Measurements from ENCODE around the gene GTF2H4.

Gene GTF2H4

DNA sequence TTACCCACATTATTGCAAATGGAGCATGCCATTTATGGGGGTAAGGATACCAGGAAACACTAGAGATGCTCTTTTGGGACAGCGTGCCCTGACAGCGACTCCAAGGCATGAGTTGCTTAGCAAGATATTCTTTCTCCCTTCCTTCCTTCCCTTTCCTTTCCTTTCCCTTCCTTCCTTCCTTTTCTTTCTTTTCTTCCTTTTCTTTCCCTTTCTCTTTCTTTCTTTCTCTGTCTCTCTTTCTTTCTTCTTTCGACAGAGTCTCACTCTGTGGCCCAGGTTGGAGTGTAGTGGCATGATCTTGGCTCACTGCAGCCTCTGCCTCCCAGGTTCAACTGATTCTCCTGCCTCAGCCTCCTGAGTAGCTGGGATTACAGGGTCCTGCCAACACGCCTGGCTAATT is 36.0 kb downstream of the GTF2H4 start:
- H3K27ac ChIP-seq: no peak overlapping the region
- no peak overlapping the region for H3K4me2 ChIP-seq (ENCODE audit: low read length)
- no peaks in the 10 kb centered on the region for H3K79me2 ChIP-seq
- no peak overlapping the region for H3K4me3 ChIP-seq (ENCODE audit: low read depth, low read length)
- no peak overlapping the region for H3K9ac ChIP-seq
- H3K36me3 ChIP-seq (ENCODE audit: control insufficient read depth, insufficient read depth, low read length): no peaks in the 10 kb centered on the region
- TF ChIP-seq, protein P1, sequence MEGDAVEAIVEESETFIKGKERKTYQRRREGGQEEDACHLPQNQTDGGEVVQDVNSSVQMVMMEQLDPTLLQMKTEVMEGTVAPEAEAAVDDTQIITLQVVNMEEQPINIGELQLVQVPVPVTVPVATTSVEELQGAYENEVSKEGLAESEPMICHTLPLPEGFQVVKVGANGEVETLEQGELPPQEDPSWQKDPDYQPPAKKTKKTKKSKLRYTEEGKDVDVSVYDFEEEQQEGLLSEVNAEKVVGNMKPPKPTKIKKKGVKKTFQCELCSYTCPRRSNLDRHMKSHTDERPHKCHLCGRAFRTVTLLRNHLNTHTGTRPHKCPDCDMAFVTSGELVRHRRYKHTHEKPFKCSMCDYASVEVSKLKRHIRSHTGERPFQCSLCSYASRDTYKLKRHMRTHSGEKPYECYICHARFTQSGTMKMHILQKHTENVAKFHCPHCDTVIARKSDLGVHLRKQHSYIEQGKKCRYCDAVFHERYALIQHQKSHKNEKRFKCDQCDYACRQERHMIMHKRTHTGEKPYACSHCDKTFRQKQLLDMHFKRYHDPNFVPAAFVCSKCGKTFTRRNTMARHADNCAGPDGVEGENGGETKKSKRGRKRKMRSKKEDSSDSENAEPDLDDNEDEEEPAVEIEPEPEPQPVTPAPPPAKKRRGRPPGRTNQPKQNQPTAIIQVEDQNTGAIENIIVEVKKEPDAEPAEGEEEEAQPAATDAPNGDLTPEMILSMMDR (IDR thresholded peaks at IDR 0.05): no peak
- no peaks in the 10 kb centered on the region for H3K27me3 ChIP-seq (ENCODE audit: control insufficient read depth, insufficient read depth, low read length)
- H3K4me1 ChIP-seq: peaks cover 4% of the 10 kb centered on the region
- no peak overlapping the region for H2AFZ ChIP-seq
- no peaks in the 10 kb centered on the region for H3K9me3 ChIP-seq (ENCODE audit: control insufficient read depth, low read length)

DNA sequence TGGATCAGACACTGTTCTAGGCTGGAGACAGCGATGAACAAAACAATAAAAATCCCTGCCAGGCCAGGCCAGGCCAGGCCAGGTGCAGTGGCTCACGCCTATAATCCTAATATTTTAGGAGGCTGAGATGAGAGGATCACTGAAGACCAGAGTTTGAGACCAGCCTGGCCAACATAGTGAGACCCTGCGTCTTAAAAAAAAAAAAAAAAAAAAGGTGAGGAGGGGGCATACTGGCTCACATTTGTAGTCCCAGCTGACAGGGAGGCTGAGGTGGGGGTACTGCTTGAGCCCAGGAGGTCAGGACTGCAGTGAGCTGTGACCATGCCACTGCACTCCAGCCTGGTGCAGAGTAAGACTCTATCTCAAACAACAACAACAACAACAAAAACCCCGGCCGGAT is 37.3 kb downstream of the GTF2H4 start:
- Histone ChIP-seq H3K9me3 (ENCODE audit: control insufficient read depth, low read length) (no peaks in the 10 kb centered on the region), H3K79me2 (no peaks in the 10 kb centered on the region), H3K36me3 (ENCODE audit: control insufficient read depth, insufficient read depth, low read length) (no peaks in the 10 kb centered on the region), H3K4me1 (peaks cover 4% of the 10 kb centered on the region), H3K4me2 (ENCODE audit: low read length) (no peak overlapping the region), H3K9ac (no peak overlapping the region), H3K4me3 (ENCODE audit: low read depth, low read length) (no peak overlapping the region), H2AFZ (no peak overlapping the region), H3K27me3 (ENCODE audit: control insufficient read depth, insufficient read depth, low read length) (no peaks in the 10 kb centered on the region), H3K27ac (no peak overlapping the region)
- TF ChIP-seq, protein P1 (IDR thresholded peaks at IDR 0.05): no peak

GRCh38 chr6:30947231-30947630 is 39.2 kb downstream of the GTF2H4 start:
- no peak overlapping the region for H3K9ac ChIP-seq
- H3K36me3 ChIP-seq (ENCODE audit: control insufficient read depth, insufficient read depth, low read length): no peaks in the 10 kb centered on the region
- no peaks in the 10 kb centered on the region for H3K79me2 ChIP-seq
- TF ChIP-seq, protein P1 (IDR thresholded peaks at IDR 0.05): no peak
- no peak overlapping the region for H3K27ac ChIP-seq
- no peaks in the 10 kb centered on the region for H3K27me3 ChIP-seq (ENCODE audit: control insufficient read depth, insufficient read depth, low read length)
- no peak overlapping the region for H3K4me3 ChIP-seq (ENCODE audit: low read depth, low read length)
- no peak overlapping the region for H3K4me2 ChIP-seq (ENCODE audit: low read length)
- peaks cover 3% of the 10 kb centered on the region for H3K4me1 ChIP-seq
- H2AFZ ChIP-seq: no peak overlapping the region
- no peaks in the 10 kb centered on the region for H3K9me3 ChIP-seq (ENCODE audit: control insufficient read depth, low read length)

GRCh38 chr6:30948811-30949210 is 40.8 kb downstream of the GTF2H4 start:
- H3K27ac ChIP-seq: no peak overlapping the region
- no peaks in the 10 kb centered on the region for H3K4me1 ChIP-seq
- H3K27me3 ChIP-seq (ENCODE audit: control insufficient read depth, insufficient read depth, low read length): no peaks in the 10 kb centered on the region
- no peak overlapping the region for H3K9ac ChIP-seq
- no peak overlapping the region for H3K4me2 ChIP-seq (ENCODE audit: low read length)
- TF ChIP-seq, protein P1 (IDR thresholded peaks at IDR 0.05): no peak
- H3K79me2 ChIP-seq: no peaks in the 10 kb centered on the region
- H3K36me3 ChIP-seq (ENCODE audit: control insufficient read depth, insufficient read depth, low read length): no peaks in the 10 kb centered on the region
- no peaks in the 10 kb centered on the region for H3K9me3 ChIP-seq (ENCODE audit: control insufficient read depth, low read length)
- no peak overlapping the region for H3K4me3 ChIP-seq (ENCODE audit: low read depth, low read length)
- H2AFZ ChIP-seq: no peak overlapping the region

DNA sequence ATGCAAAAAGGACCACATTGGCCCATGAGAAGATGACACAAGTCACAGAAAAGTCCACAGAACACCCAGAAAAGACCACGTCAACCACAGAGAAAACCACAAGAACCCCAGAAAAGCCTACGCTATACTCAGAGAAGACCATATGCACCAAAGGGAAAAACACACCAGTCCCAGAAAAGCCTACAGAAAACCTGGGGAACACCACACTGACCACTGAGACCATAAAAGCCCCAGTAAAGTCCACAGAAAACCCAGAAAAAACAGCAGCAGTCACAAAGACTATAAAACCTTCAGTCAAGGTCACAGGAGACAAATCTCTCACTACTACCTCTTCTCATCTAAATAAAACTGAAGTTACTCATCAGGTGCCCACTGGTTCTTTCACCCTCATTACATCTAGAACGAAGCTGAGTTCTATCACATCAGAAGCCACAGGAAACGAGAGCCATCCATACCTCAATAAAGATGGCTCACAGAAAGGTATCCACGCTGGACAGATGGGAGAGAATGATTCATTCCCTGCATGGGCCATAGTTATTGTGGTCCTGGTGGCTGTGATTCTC is 44.0 kb downstream of the GTF2H4 start:
- H3K9me3 ChIP-seq (ENCODE audit: control insufficient read depth, low read length): no peaks in the 10 kb centered on the region
- no peak overlapping the region for H3K4me3 ChIP-seq (ENCODE audit: low read depth, low read length)
- no peak overlapping the region for H2AFZ ChIP-seq
- no peaks in the 10 kb centered on the region for H3K79me2 ChIP-seq
- H3K9ac ChIP-seq: no peak overlapping the region
- H3K27me3 ChIP-seq (ENCODE audit: control insufficient read depth, insufficient read depth, low read length): no peaks in the 10 kb centered on the region
- H3K36me3 ChIP-seq (ENCODE audit: control insufficient read depth, insufficient read depth, low read length): no peaks in the 10 kb centered on the region
- TF ChIP-seq, protein P1 (IDR thresholded peaks at IDR 0.05): no peak
- no peak overlapping the region for H3K4me2 ChIP-seq (ENCODE audit: low read length)
- H3K4me1 ChIP-seq: peaks cover 11% of the 10 kb centered on the region
- no peak overlapping the region for H3K27ac ChIP-seq
